GM23338 (cell line): ENCODE data around the gene YAP1. TPM values are rescaled to one million over a fixed set of nuclear protein-coding genes. Genes with fewer than 3 reads are reported as not detected.

Experiments
- ATAC-seq: fragments of 200-7000 bp; cut with Tn5 transposase; 3 replicates; pipeline ENCODE4 v1.9.1; 2020
- DNase-seq: peaks from one replicate; pipeline ENCODE4 v3.0.0-alpha.2; 2015; ENCODE audit warnings: low spot score
- H2AFZ ChIP-seq: fragments of 200-600 bp; sonication (generic); 2 replicates; pipeline ENCODE4 v1.8.0; 2016; ENCODE audit warnings: antibody characterized with exemption, mild to moderate bottlenecking, moderate library complexity
- H3F3A ChIP-seq: fragments of 200-600 bp; sonication (generic); replicated peaks from 2 replicates; pipeline ENCODE4 v1.8.0; 2017; ENCODE audit warnings: antibody characterized with exemption, mixed run types, low read depth
- H3K27ac ChIP-seq: fragments of 200-600 bp; sonication (generic); 2 replicates; pipeline ENCODE4 v1.6.1; 2016; ENCODE audit warnings: low read depth
- H3K27me3 ChIP-seq: fragments of 200-600 bp; sonication (generic); 2 replicates; pipeline ENCODE4 v1.8.0; 2016; ENCODE audit warnings: mild to moderate bottlenecking, mixed run types, moderate library complexity; ENCODE audit not compliant: insufficient read depth
- H3K36me3 ChIP-seq: fragments of 200-600 bp; sonication (generic); 2 replicates; pipeline ENCODE4 v1.8.0; 2016; ENCODE audit warnings: mild to moderate bottlenecking; ENCODE audit not compliant: insufficient read depth
- H3K4me1 ChIP-seq: fragments of 200-600 bp; sonication (generic); 2 replicates; pipeline ENCODE4 v1.8.0; 2016; ENCODE audit warnings: mild to moderate bottlenecking, moderate library complexity; ENCODE audit not compliant: insufficient read depth
- H3K4me2 ChIP-seq: fragments of 200-600 bp; sonication (generic); 2 replicates; pipeline ENCODE4 v1.7.1; 2017; ENCODE audit warnings: mixed run types
- H3K4me3 ChIP-seq: fragments of 200-600 bp; sonication (generic); 2 replicates; pipeline ENCODE4 v1.6.1; 2016; ENCODE audit warnings: mixed run types
- H3K79me2 ChIP-seq: fragments of 200-600 bp; sonication (generic); replicated peaks from 2 replicates; pipeline ENCODE4 v1.8.0; 2017; ENCODE audit warnings: mild to moderate bottlenecking; ENCODE audit not compliant: insufficient read depth
- H3K9me2 ChIP-seq: fragments of 200-600 bp; sonication (generic); 2 replicates; pipeline ENCODE4 v1.8.0; 2017; ENCODE audit not compliant: insufficient read depth
- H4K20me1 ChIP-seq: fragments of 200-600 bp; sonication (generic); replicated peaks from 2 replicates; pipeline ENCODE4 v1.8.0; 2017; ENCODE audit warnings: mild to moderate bottlenecking; ENCODE audit not compliant: insufficient read depth
- H3K27ac Mint-ChIP-seq: 2 replicates; pipeline ENCODE4 v1.8.0; 2020; ENCODE audit warnings: inconsistent platforms, mild to moderate bottlenecking, moderate library complexity, mixed read lengths
- H3K27me3 Mint-ChIP-seq: 3 replicates; pipeline ENCODE4 v1.8.0; 2022; ENCODE audit warnings: low read depth, mild to moderate bottlenecking, moderate library complexity, mixed read lengths, inconsistent platforms; ENCODE audit not compliant: insufficient read depth, poor library complexity
- H3K36me3 Mint-ChIP-seq: 3 replicates; pipeline ENCODE4 v1.8.0; 2021; ENCODE audit warnings: low read depth, mild to moderate bottlenecking, inconsistent platforms, moderate library complexity, mixed read lengths
- H3K4me1 Mint-ChIP-seq: 3 replicates; pipeline ENCODE4 v1.8.0; 2020; ENCODE audit warnings: mild to moderate bottlenecking, inconsistent platforms, mixed read lengths
- H3K4me3 Mint-ChIP-seq: 3 replicates; pipeline ENCODE4 v1.8.0; 2021; ENCODE audit warnings: moderate library complexity, mild to moderate bottlenecking, inconsistent platforms, mixed read lengths
- H3K9me3 Mint-ChIP-seq: 3 replicates; pipeline ENCODE4 v1.8.0; 2020; ENCODE audit warnings: moderate library complexity, mild to moderate bottlenecking, inconsistent platforms, mixed read lengths
- CREB1 ChIP-seq: fragments of 250-450 bp; sonication (Bioruptor Pico); IDR thresholded peaks from 2 replicates; pipeline ENCODE4 v1.5.0; 2020; ENCODE audit warnings: low read depth, mild to moderate bottlenecking, moderate library complexity
- CTCF ChIP-seq, 2 experiments: fragments of 200-600 bp in 1 of 2; sonication (generic) in 1 of 2; conservative IDR thresholded peaks; 2 replicates each; pipeline versions ENCODE4 v1.5.1 to v1.6.1; 2016 to 2017; ENCODE audit warnings: antibody characterized with exemption in 2 of 2, low read depth in 2 of 2, mild to moderate bottlenecking in 2 of 2, moderate library complexity in 1 of 2
- EZH2 ChIP-seq: fragments of 200-600 bp; sonication (generic); IDR thresholded peaks from one replicate; pipeline ENCODE4 v1.8.0; 2017; ENCODE audit warnings: antibody characterized with exemption, mild to moderate bottlenecking, low read depth; ENCODE audit not compliant: unreplicated experiment
- EZH2phosphoT487 ChIP-seq: fragments of 200-600 bp; sonication (generic); IDR thresholded peaks from one replicate; pipeline ENCODE4 v1.8.1; 2018; ENCODE audit warnings: antibody characterized with exemption; ENCODE audit not compliant: unreplicated experiment
- JUNB ChIP-seq: IDR thresholded peaks from one replicate; pipeline ENCODE4 v1.6.1; 2016; ENCODE audit warnings: antibody characterized with exemption; ENCODE audit not compliant: unreplicated experiment
- NANOG ChIP-seq: IDR thresholded peaks from 2 replicates; pipeline ENCODE4 v1.6.1; 2016; ENCODE audit warnings: antibody characterized with exemption, borderline replicate concordance
- POLR2AphosphoS5 ChIP-seq: IDR thresholded peaks from 2 replicates; pipeline ENCODE4 v1.6.1; 2016; ENCODE audit warnings: antibody characterized with exemption, low read depth
- STAT1 ChIP-seq: IDR thresholded peaks from one replicate; pipeline ENCODE4 v1.6.1; 2016; ENCODE audit warnings: antibody characterized with exemption; ENCODE audit not compliant: unreplicated experiment
- ZNF114 ChIP-seq: fragments of 250-450 bp; sonication (Bioruptor Pico); IDR thresholded peaks from 2 replicates; pipeline ENCODE4 v1.5.0; 2020; ENCODE audit warnings: mild to moderate bottlenecking, moderate library complexity
- ZNF331 ChIP-seq: fragments of 250-450 bp; sonication (Bioruptor Pico); IDR thresholded peaks from 2 replicates; pipeline ENCODE4 v1.5.0; 2020; ENCODE audit warnings: low read depth, mild to moderate bottlenecking, moderate library complexity
- polyA plus RNA-seq: library from polyadenylated mRNA; unstranded; fragments of >200 nt; fragmentation: Nextera tagmentation; extraction: Ambion mirVana; gene quantifications from 2 replicates; pipeline ENCODE4 v1.2.1, GENCODE V29; 2016
- total RNA-seq: library from RNA; depleted of rRNA; stranded (reverse); fragments of >200 nt; shearing (Covaris generic); gene quantifications from 2 replicates; pipeline ENCODE4 v1.2.3, GENCODE V29; 2014
- TF ChIP-seq, protein P1 (sequence below): fragments of 250-450 bp; sonication (Bioruptor Pico); IDR thresholded peaks from 2 replicates; pipeline ENCODE4 v1.5.0; 2020; ENCODE audit warnings: mild to moderate bottlenecking, moderate library complexity
- TF ChIP-seq, protein P2 (sequence below): IDR thresholded peaks from 2 replicates; pipeline ENCODE4 v1.6.1; 2016; ENCODE audit warnings: antibody characterized with exemption

YAP1 gene
- total and polyA plus RNA-seq, 2 experiments from 2014 or later = 17.2 to 155 TPM

DNA sequence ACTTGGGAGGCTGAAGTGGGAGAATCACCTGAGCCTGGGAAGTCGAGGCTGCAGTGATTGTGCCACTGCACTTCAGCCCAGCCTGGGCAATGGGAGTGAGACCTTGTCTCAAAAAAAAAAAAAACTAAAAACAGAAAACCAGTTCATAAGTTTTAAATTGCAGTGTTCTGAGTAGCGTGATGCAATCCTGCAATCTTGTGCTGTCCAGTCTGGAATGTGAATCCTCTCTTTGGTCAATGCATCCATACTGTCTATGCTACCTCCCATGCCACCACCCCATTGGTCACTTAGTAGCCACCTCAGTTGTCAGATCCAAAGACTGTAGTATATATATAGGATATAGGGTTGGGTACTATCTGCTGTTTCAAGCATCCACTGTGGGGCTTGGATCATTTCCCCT lies 11.1 kb downstream of the YAP1 start:
- Histone ChIP-seq H3F3A (no peaks in the 10 kb centered on the region), H3K27ac (no peak overlapping the region), H3K27me3 (no peaks in the 10 kb centered on the region), H2AFZ (no peak overlapping the region), H3K36me3 (peaks cover 7% of the 10 kb centered on the region), H3K9me2 (no peaks in the 10 kb centered on the region), H4K20me1 (no peaks in the 10 kb centered on the region), H3K4me1 (peaks cover 50% of the 10 kb centered on the region), H3K4me2 (no peak overlapping the region), H3K4me3 (no peak overlapping the region), H3K79me2 (peaks cover 100% of the 10 kb centered on the region)
- Mint-ChIP-seq H3K27me3 (peaks cover 4% of the 10 kb centered on the region), H3K36me3 (peaks cover 50% of the 10 kb centered on the region), H3K9me3 (peaks cover 30% of the 10 kb centered on the region), H3K27ac (no peak overlapping the region), H3K4me3 (no peak overlapping the region), H3K4me1 (peaks cover 44% of the 10 kb centered on the region)
- TF ChIP-seq ZNF331 (CRISPR knock-in tag) (no peak), NANOG (no peak), CTCF (conservative IDR thresholded peaks at IDR 0.05; ENCODE audit: low read depth in 2 of 2) (no peak), JUNB (no peak), STAT1 (no peak), POLR2AphosphoS5 (no peak), ZNF114 (no peak), EZH2 (no peak), CREB1 (CRISPR knock-in tag) (no peak), EZH2phosphoT487 (no peak)
- TF ChIP-seq, protein P1, sequence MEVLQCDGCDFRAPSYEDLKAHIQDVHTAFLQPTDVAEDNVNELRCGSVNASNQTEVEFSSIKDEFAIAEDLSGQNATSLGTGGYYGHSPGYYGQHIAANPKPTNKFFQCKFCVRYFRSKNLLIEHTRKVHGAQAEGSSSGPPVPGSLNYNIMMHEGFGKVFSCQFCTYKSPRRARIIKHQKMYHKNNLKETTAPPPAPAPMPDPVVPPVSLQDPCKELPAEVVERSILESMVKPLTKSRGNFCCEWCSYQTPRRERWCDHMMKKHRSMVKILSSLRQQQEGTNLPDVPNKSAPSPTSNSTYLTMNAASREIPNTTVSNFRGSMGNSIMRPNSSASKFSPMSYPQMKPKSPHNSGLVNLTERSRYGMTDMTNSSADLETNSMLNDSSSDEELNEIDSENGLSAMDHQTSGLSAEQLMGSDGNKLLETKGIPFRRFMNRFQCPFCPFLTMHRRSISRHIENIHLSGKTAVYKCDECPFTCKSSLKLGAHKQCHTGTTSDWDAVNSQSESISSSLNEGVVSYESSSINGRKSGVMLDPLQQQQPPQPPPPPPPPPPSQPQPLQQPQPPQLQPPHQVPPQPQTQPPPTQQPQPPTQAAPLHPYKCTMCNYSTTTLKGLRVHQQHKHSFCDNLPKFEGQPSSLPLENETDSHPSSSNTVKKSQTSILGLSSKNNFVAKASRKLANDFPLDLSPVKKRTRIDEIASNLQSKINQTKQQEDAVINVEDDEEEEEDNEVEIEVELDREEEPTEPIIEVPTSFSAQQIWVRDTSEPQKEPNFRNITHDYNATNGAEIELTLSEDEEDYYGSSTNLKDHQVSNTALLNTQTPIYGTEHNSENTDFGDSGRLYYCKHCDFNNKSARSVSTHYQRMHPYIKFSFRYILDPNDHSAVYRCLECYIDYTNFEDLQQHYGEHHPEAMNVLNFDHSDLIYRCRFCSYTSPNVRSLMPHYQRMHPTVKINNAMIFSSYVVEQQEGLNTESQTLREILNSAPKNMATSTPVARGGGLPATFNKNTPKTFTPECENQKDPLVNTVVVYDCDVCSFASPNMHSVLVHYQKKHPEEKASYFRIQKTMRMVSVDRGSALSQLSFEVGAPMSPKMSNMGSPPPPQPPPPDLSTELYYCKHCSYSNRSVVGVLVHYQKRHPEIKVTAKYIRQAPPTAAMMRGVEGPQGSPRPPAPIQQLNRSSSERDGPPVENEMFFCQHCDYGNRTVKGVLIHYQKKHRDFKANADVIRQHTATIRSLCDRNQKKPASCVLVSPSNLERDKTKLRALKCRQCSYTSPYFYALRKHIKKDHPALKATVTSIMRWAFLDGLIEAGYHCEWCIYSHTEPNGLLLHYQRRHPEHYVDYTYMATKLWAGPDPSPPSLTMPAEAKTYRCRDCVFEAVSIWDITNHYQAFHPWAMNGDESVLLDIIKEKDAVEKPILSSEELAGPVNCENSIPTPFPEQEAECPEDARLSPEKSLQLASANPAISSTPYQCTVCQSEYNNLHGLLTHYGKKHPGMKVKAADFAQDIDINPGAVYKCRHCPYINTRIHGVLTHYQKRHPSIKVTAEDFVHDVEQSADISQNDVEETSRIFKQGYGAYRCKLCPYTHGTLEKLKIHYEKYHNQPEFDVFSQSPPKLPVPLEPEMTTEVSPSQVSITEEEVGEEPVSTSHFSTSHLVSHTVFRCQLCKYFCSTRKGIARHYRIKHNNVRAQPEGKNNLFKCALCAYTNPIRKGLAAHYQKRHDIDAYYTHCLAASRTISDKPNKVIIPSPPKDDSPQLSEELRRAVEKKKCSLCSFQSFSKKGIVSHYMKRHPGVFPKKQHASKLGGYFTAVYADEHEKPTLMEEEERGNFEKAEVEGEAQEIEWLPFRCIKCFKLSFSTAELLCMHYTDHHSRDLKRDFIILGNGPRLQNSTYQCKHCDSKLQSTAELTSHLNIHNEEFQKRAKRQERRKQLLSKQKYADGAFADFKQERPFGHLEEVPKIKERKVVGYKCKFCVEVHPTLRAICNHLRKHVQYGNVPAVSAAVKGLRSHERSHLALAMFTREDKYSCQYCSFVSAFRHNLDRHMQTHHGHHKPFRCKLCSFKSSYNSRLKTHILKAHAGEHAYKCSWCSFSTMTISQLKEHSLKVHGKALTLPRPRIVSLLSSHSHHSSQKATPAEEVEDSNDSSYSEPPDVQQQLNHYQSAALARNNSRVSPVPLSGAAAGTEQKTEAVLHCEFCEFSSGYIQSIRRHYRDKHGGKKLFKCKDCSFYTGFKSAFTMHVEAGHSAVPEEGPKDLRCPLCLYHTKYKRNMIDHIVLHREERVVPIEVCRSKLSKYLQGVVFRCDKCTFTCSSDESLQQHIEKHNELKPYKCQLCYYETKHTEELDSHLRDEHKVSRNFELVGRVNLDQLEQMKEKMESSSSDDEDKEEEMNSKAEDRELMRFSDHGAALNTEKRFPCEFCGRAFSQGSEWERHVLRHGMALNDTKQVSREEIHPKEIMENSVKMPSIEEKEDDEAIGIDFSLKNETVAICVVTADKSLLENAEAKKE (CRISPR knock-in tag) = no peak
- TF ChIP-seq, protein P2, sequence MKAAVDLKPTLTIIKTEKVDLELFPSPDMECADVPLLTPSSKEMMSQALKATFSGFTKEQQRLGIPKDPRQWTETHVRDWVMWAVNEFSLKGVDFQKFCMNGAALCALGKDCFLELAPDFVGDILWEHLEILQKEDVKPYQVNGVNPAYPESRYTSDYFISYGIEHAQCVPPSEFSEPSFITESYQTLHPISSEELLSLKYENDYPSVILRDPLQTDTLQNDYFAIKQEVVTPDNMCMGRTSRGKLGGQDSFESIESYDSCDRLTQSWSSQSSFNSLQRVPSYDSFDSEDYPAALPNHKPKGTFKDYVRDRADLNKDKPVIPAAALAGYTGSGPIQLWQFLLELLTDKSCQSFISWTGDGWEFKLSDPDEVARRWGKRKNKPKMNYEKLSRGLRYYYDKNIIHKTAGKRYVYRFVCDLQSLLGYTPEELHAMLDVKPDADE = no peak
- DNase-seq (no peak), ATAC-seq (no peak)
